ENCODE data around the gene ZNF804B. TPM values are rescaled to one million over a fixed set of nuclear protein-coding genes. Genes with fewer than 3 reads are reported as not detected.
"Not testable (repeated sequence)": the region's sequence is repeated elsewhere in the genome, so short reads cannot be mapped to it uniquely, and the experiment has no call there.

The ZNF804B gene
- total RNA-seq, 1 donor from 2014 or later = not detected

GRCh38 chr7:89200758-89201157 lies 441.3 kb downstream of the ZNF804B start:
- TF ChIP-seq CTCF (IDR thresholded peaks at IDR 0.05) = no peak
- intact Hi-C loops (cut with DNase I) = no loop called here
- H3K36me3 ChIP-seq = no peaks in the 10 kb centered on the region
- no peak overlapping the region for H3K27ac ChIP-seq
- H3K27me3 ChIP-seq = no peaks in the 10 kb centered on the region
- no peak for DNase-seq
- no peaks in the 10 kb centered on the region for H3K9me3 ChIP-seq
- H3K4me1 ChIP-seq = no peaks in the 10 kb centered on the region
- ATAC-seq = no peak
- H3K4me3 ChIP-seq = no peak overlapping the region

- Histone ChIP-seq H3K27ac (no peak overlapping the region), H3K9me3 (no peaks in the 10 kb centered on the region), H3K4me1 (no peaks in the 10 kb centered on the region), H3K36me3 (no peaks in the 10 kb centered on the region), H3K4me3 (no peak overlapping the region), H3K27me3 (no peaks in the 10 kb centered on the region)
- no peak for TF ChIP-seq CTCF (IDR thresholded peaks at IDR 0.05)
- intact Hi-C loops (cut with DNase I) = no loop called here
- no peak for ATAC-seq
- DNase-seq = no peak
These were observed 464.4 kb downstream of the ZNF804B start for GRCh38 chr7:89223900-89224395.

- H3K27me3 ChIP-seq; H3K4me3 ChIP-seq; H3K9me3 ChIP-seq; H3K36me3 ChIP-seq; H3K4me1 ChIP-seq; ATAC-seq; intact Hi-C loops (cut with DNase I); H3K27ac ChIP-seq; DNase-seq: not testable (repeated sequence)
These were observed 469.2 kb downstream of the ZNF804B start for GRCh38 chr7:89228688-89229171.

- no peak overlapping the region for H3K4me3 ChIP-seq
- no peaks in the 10 kb centered on the region for H3K4me1 ChIP-seq
- no peaks in the 10 kb centered on the region for H3K27me3 ChIP-seq
- DNase-seq = no peak
- no peak for ATAC-seq
- no peaks in the 10 kb centered on the region for H3K36me3 ChIP-seq
- intact Hi-C loops (cut with DNase I) = no loop called here
- no peaks in the 10 kb centered on the region for H3K9me3 ChIP-seq
- TF ChIP-seq CTCF (IDR thresholded peaks at IDR 0.05) = no peak
- no peak overlapping the region for H3K27ac ChIP-seq
These were observed 478.7 kb downstream of the ZNF804B start for GRCh38 chr7:89238156-89238555.

- DNase-seq = no peak
- no peaks in the 10 kb centered on the region for H3K36me3 ChIP-seq
- TF ChIP-seq CTCF (IDR thresholded peaks at IDR 0.05) = no peak
- no peak overlapping the region for H3K27ac ChIP-seq
- H3K4me1 ChIP-seq = no peaks in the 10 kb centered on the region
- intact Hi-C loops (cut with DNase I) = no loop called here
- no peaks in the 10 kb centered on the region for H3K9me3 ChIP-seq
- no peak for ATAC-seq
- no peak overlapping the region for H3K4me3 ChIP-seq
- H3K27me3 ChIP-seq = no peaks in the 10 kb centered on the region
These were observed 486.7 kb downstream of the ZNF804B start for GRCh38 chr7:89246196-89246595.

- Histone ChIP-seq H3K27me3 (no peaks in the 10 kb centered on the region), H3K27ac (no peak overlapping the region), H3K4me1 (no peaks in the 10 kb centered on the region), H3K4me3 (no peak overlapping the region), H3K36me3 (no peaks in the 10 kb centered on the region), H3K9me3 (no peaks in the 10 kb centered on the region)
- DNase-seq (no peak), ATAC-seq (no peak)
- intact Hi-C loops (cut with DNase I) = no loop called here
- no peak for TF ChIP-seq CTCF (IDR thresholded peaks at IDR 0.05)
These were observed 487.7 kb downstream of the ZNF804B start for GRCh38 chr7:89247207-89247606.
